Activated CD4-positive, alpha-beta T cell treated with anti-CD3 and anti-CD28 coated beads, Interleukin-2, amount 50 U/mL, for 48 hours (primary cell): ENCODE data around the gene EXOG.

Experiments
- DNase-seq, 2 experiments: peaks; one replicate each; pipeline ENCODE4 v3.0.0-alpha.2; 2020

EXOG gene

GRCh38 chr3:38549082-38549481 lies 52.9 kb downstream of the EXOG start:
- no peak for DNase-seq

GRCh38 chr3:38549486-38549885 lies 53.3 kb downstream of the EXOG start:
- no peak for DNase-seq

GRCh38 chr3:38549957-38550840 lies 54.1 kb downstream of the EXOG start:
- no peak for DNase-seq

GRCh38 chr3:38551026-38551832 lies 55.1 kb downstream of the EXOG start:
- no peak for DNase-seq

DNA sequence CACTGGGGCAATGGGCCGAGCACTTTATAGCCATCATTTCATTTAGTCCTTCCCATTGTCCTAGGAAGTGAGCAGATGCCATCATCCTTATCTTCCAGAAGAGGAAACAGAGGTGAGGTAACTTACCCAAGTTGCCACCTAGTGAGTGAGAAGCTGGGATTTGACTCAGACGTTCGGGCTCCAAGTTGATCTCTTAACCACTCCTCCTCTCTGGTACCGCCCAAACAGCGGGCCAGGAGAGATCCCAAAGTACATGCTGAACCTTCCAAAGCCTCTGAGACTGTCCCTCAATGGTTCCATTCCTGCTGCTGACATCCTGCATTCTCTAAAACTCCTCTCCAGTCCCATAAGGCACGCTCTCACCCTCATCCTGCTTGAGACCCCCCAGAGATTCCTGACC lies 56.2 kb downstream of the EXOG start:
- DNase-seq, result no peak

- DNase-seq, result no peak
Observed at GRCh38 chr3:38553071-38553470, 56.9 kb downstream of the EXOG start.

- no peak for DNase-seq
Observed at GRCh38 chr3:38554127-38554827, 58.1 kb downstream of the EXOG start.

GRCh38 chr3:38555149-38555840 lies 59.2 kb downstream of the EXOG start:
- no peak for DNase-seq

- DNase-seq, result no peak
Observed at GRCh38 chr3:38555926-38556325, 59.8 kb downstream of the EXOG start.

GRCh38 chr3:38556640-38557358 lies 60.7 kb downstream of the EXOG start:
- no peak for DNase-seq

- DNase-seq, result no peak
Observed at GRCh38 chr3:38558864-38559263, 62.7 kb downstream of the EXOG start.

GRCh38 chr3:38560284-38560683 lies 64.1 kb downstream of the EXOG start:
- DNase-seq, result no peak

DNA sequence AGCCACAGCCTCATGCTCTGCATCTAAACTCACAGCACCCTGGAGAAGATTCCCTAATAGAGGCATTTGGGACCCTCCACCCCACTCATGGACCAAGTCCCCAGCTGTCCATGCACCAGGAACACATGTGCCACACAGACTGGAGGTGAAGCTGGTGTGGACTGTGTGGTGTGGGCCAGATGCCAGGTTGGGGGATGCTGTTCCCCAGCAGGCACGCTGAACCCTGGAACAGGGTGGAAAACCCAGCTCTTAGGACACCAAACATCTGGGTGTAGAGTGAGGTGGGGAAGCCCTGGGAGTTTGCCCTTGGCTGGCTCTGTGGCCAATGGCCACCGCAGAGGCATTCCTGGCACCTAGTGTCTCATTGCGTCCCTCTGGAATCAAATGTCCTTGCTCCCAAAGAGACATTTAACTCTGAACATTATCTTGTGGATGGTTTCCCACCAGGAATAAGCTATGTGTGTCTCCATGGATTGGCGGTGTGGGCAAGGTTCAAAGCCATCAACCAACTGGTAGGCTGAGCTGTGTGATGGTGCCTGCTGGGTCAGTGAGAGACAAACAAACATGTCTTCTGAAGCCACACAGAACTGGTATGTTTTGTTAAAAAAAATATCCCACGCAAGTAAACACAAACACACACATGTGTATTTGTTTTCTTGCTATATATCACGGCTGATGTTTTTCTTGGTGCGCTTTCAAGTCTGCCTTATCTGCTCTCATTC lies 65.0 kb downstream of the EXOG start:
- DNase-seq, result no peak

DNA sequence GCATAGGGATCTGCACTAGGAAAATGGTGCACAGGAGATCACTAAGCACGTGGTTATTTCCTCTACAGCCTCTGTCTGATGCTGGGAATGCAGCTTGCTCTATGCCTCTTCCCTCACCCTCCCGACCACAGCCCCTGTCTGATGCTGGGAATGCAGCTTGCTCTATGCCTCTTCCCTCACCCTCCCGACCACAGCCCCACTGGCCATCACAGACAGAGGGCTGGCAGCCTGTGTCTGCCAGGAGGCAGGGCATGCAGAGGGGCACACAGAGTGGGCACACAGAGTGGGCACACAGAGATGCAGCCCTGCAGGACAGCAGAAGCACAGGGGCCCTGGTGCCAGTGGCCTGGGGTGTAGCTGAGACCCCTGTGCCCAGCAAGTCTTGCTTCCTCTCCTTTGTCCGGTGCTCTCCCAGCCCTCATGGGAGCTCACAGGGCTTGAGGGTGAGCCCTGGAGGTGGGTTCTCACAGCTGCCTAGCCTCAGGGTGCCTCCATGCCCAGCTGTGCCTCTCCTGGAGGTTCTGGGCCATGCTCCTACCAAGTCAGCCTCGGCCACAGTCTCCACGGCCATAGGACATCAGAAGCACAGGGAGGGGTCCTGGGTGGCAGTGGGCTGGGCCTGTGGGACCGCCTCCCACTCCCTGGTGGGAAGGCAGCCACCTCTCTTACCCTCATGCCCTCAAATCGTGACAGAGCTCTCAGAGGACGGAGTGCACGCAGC lies 65.8 kb downstream of the EXOG start:
- DNase-seq, result no peak

DNA sequence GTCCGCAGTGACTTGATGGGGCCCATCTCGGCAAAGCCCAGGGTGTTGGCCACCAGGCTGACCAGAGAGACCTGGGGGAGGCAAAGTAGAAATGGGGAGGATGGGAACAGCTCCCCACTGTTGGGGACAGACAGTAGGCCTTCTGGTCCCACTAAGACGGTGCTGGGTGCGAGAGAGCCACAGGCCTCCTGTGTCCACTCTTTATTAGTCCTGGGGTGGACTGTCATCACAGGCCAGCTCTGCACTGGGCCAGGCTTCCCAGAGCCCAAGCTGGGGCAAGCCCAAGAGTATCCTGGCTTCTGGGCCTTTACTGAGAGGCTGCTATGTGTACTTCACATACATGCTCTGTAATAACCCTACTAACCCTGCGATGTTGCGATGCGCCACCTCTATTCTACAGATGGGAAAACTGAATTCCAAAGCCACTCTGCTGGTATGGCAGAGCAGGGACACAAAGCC lies 66.4 kb downstream of the EXOG start:
- no peak for DNase-seq

- no peak for DNase-seq
Observed at GRCh38 chr3:38563070-38563885, 67.1 kb downstream of the EXOG start.

GRCh38 chr3:38563886-38564270 lies 67.7 kb downstream of the EXOG start:
- DNase-seq, result no peak

DNA sequence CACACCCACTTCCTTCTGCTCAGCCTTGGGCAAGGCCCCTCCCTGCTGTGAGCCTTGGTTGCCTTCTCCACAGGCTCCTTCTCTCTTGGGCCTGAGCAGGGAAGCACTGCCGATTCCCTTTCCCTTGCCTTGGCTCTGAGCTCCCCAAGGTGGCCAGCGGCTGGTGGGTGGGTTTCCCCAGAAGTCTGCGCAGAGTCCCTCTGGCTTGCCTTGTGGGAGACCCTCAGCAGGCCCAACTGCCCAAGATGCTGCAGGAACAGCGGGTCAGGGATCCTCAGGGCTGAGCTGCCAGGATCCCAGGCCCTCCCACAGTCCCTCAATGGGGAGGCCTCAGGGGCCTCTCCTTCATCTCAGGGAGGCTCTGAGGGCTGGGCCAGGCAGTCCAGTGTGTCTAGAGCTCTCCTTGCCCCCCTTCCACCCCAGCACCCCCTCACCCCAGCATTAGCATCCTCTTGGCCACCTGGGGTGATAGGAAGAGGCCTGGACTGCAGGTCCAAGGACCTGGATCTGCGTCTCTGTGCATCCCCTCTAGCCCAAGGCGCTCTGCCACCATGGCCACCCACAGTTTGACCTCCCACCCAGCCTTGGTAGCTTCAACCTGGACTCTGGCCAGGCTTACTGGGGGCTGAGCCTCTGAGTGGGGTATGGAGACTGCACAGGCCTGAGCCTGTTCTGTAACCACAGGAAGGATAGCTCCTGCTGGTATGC lies 68.6 kb downstream of the EXOG start:
- no peak for DNase-seq
